Esophagus squamous epithelium (tissue), 5 donors: Measurements from ENCODE around the gene SATB2. TPM values are rescaled to one million over a fixed set of nuclear protein-coding genes. Genes with fewer than 3 reads are reported as not detected.

Source experiments
- DNase-seq: peaks from one replicate; lab custom pipeline; 2025; lab: John Stamatoyannopoulos, UW
- H3K27ac ChIP-seq, 4 donors: fragments of 200-600 bp; sonication (generic); one replicate each; pipeline ENCODE4 v1.5.1; 2016 to 2019; ENCODE audit warnings: mild to moderate bottlenecking in 1 of 4
- H3K27me3 ChIP-seq, 4 donors: fragments of 200-600 bp; sonication (generic); 1 replicate in 3 of 4; 2 replicates in 1 of 4; pipeline versions ENCODE4 v1.5.1 to v1.6.0; 2017 to 2021; ENCODE audit warnings: antibody characterized with exemption in 1 of 4
- H3K36me3 ChIP-seq, 3 donors: fragments of 200-600 bp; sonication (generic); one replicate each; pipeline ENCODE4 v1.5.1; 2016 to 2019
- H3K4me1 ChIP-seq, 3 donors: fragments of 200-600 bp; sonication (generic); one replicate each; pipeline ENCODE4 v1.5.1; 2017 to 2019
- H3K4me3 ChIP-seq, 4 donors: fragments of 200-600 bp; sonication (generic); 1 replicate in 3 of 4; 2 replicates in 1 of 4; pipeline ENCODE4 v1.5.1; 2016 to 2019; ENCODE audit warnings: mild to moderate bottlenecking in 2 of 4, moderate library complexity in 1 of 4
- H3K9me3 ChIP-seq, 3 donors: fragments of 200-600 bp; sonication (generic); one replicate each; pipeline ENCODE4 v1.5.1; 2016 to 2019
- CTCF ChIP-seq, 6 experiments: fragments of 450-650 bp in 4 of 6; fragments of 200-600 bp in 2 of 6; sonication (generic) in 2 of 6; IDR thresholded peaks; one replicate each; pipeline ENCODE4 v1.5.1; 2016 to 2019; ENCODE audit warnings: antibody characterized with exemption in 6 of 6, mild to moderate bottlenecking in 4 of 6, moderate library complexity in 4 of 6
- POLR2A ChIP-seq, 4 donors: fragments of 450-650 bp; IDR thresholded peaks; one replicate each; pipeline ENCODE4 v1.6.1; 2017; ENCODE audit warnings: antibody characterized with exemption in 4 of 4, mild to moderate bottlenecking in 4 of 4, moderate library complexity in 3 of 4
- WGBS, 2 donors: methylation state at CpG; one replicate each; pipeline ENCODE4 v1.1.5; 2018; 5-methylcytosine and 5-hydroxymethylcytosine counted together
- intact Hi-C: fragments of 100-400 bp; cut with DNase I; formaldehyde crosslinking; loops from one replicate; pipeline ENCODE4 v1.15.0; 2022
- total RNA-seq, 4 donors: library from RNA; depleted of rRNA; stranded (reverse); fragments of >200 nt; gene quantifications; one replicate each; pipeline ENCODE4 v1.1.0, GENCODE V29; 2016
- donor health status: DM: yes; HTN: yes; CAD: no.

SATB2 gene
- total RNA-seq, 4 donors from 2014 or later = 0.87 to 1.1 (median 0.92) TPM

GRCh38 chr2:199443589-199444130 is 14.1 kb downstream of the SATB2 start:
- Histone ChIP-seq H3K27me3 (peaks cover 0 to 9% (median 0%) of the 10 kb centered on the region in 4 donors), H3K27ac (no peak overlapping the region), H3K36me3 (no peaks in the 10 kb centered on the region), H3K4me3 (no peak overlapping the region), H3K4me1 (no peaks in the 10 kb centered on the region), H3K9me3 (no peaks in the 10 kb centered on the region)
- intact Hi-C loops = no loop called here
- TF ChIP-seq POLR2A (IDR thresholded peaks at IDR 0.05) (no peak), CTCF (IDR thresholded peaks at IDR 0.05) (no peak)
- 72 to 76% methylated on average over 3 of the region's 3 CpGs for WGBS, 2 donors
- no peak for DNase-seq

GRCh38 chr2:199442173-199442572 is 15.6 kb downstream of the SATB2 start:
- intact Hi-C loops = no loop called here
- no peak overlapping the region for H3K27ac ChIP-seq
- H3K4me3 ChIP-seq = no peak overlapping the region
- no peak for DNase-seq
- no peaks in the 10 kb centered on the region for H3K4me1 ChIP-seq
- H3K9me3 ChIP-seq = no peaks in the 10 kb centered on the region
- H3K36me3 ChIP-seq = no peaks in the 10 kb centered on the region
- 88 to 95% methylated on average over 7 of the region's 7 CpGs for WGBS, 2 donors
- peaks cover 0 to 7% (median 0%) of the 10 kb centered on the region in 4 donors for H3K27me3 ChIP-seq
- no peak for TF ChIP-seq CTCF (IDR thresholded peaks at IDR 0.05)
- TF ChIP-seq POLR2A (IDR thresholded peaks at IDR 0.05) = no peak

GRCh38 chr2:199441759-199442158 is 16.0 kb downstream of the SATB2 start:
- TF ChIP-seq CTCF (IDR thresholded peaks at IDR 0.05) = no peak
- no peak for TF ChIP-seq POLR2A (IDR thresholded peaks at IDR 0.05)
- WGBS, 2 donors = 68 to 75% methylated on average over 4 of the region's 4 CpGs
- H3K36me3 ChIP-seq = no peaks in the 10 kb centered on the region
- H3K27me3 ChIP-seq = peaks cover 0 to 2% (median 0%) of the 10 kb centered on the region in 4 donors
- H3K27ac ChIP-seq = no peak overlapping the region
- DNase-seq = no peak
- H3K4me1 ChIP-seq = no peaks in the 10 kb centered on the region
- intact Hi-C loops = no loop called here
- no peaks in the 10 kb centered on the region for H3K9me3 ChIP-seq
- H3K4me3 ChIP-seq = no peak overlapping the region

GRCh38 chr2:199440118-199440517 is 17.6 kb downstream of the SATB2 start:
- no peak overlapping the region for H3K27ac ChIP-seq
- no peaks in the 10 kb centered on the region for H3K4me1 ChIP-seq
- H3K4me3 ChIP-seq = no peak overlapping the region
- no peaks in the 10 kb centered on the region for H3K9me3 ChIP-seq
- TF ChIP-seq POLR2A (IDR thresholded peaks at IDR 0.05) (no peak), CTCF (IDR thresholded peaks at IDR 0.05) (no peak)
- H3K36me3 ChIP-seq = no peaks in the 10 kb centered on the region
- H3K27me3 ChIP-seq = no peaks in the 10 kb centered on the region
- intact Hi-C loops = no loop called here
- DNase-seq = no peak

GRCh38 chr2:199439542-199439941 is 18.2 kb downstream of the SATB2 start:
- Histone ChIP-seq H3K27me3 (no peaks in the 10 kb centered on the region), H3K27ac (no peak overlapping the region), H3K9me3 (no peaks in the 10 kb centered on the region), H3K4me3 (no peak overlapping the region), H3K4me1 (no peaks in the 10 kb centered on the region), H3K36me3 (no peaks in the 10 kb centered on the region)
- TF ChIP-seq CTCF (IDR thresholded peaks at IDR 0.05) = no peak
- TF ChIP-seq POLR2A (IDR thresholded peaks at IDR 0.05) = no peak
- WGBS, 2 donors = 81 to 87% methylated on average over 3 to 4 of the region's 5 CpGs
- no peak for DNase-seq
- intact Hi-C loops = no loop called here
